Measurements from ENCODE around the gene GSE1. TPM values are rescaled to one million over a fixed set of nuclear protein-coding genes. Genes with fewer than 3 reads are reported as not detected.

Gene GSE1
- total RNA-seq, 1 experiment from 2014 or later: 31.1 TPM

- Histone ChIP-seq H3K9me3 (replicated peaks) (no peaks in the 10 kb centered on the region), H3K4me1 (peaks cover 26% of the 10 kb centered on the region), H3K27ac (no peak overlapping the region), H3K27me3 (no peaks in the 10 kb centered on the region), H3K36me3 (no peaks in the 10 kb centered on the region), H3K4me3 (no peak overlapping the region)
- DNase-seq: no peak
These were observed 107.1 kb downstream of the GSE1 start for GRCh38 chr16:85720302-85720637.

- Histone ChIP-seq H3K4me1 (peaks cover 8% of the 10 kb centered on the region), H3K27ac (no peak overlapping the region), H3K9me3 (replicated peaks) (no peaks in the 10 kb centered on the region), H3K36me3 (no peaks in the 10 kb centered on the region), H3K4me3 (no peak overlapping the region), H3K27me3 (no peaks in the 10 kb centered on the region)
- DNase-seq: no peak
These were observed 109.2 kb downstream of the GSE1 start for GRCh38 chr16:85722128-85722893.

- Histone ChIP-seq H3K27me3 (no peaks in the 10 kb centered on the region), H3K4me1 (peaks cover 3% of the 10 kb centered on the region; the same call in 1 of the 2 replicates), H3K27ac (no peak overlapping the region), H3K4me3 (no peak overlapping the region), H3K36me3 (no peaks in the 10 kb centered on the region), H3K9me3 (replicated peaks) (no peaks in the 10 kb centered on the region)
- no peak for DNase-seq
These were observed 111.2 kb downstream of the GSE1 start for GRCh38 chr16:85724126-85724879.

- Histone ChIP-seq H3K4me3 (no peak overlapping the region), H3K4me1 (peaks cover 10% of the 10 kb centered on the region; the same call in 1 of the 2 replicates)
These were observed 111.8 kb downstream of the GSE1 start for GRCh38 chr16:85724936-85725335.

More at GRCh38 chr16:85724936-85725335, 111.8 kb downstream of the GSE1 start:
- Histone ChIP-seq H3K27ac (no peak overlapping the region), H3K36me3 (no peaks in the 10 kb centered on the region), H3K27me3 (no peaks in the 10 kb centered on the region), H3K9me3 (replicated peaks) (no peaks in the 10 kb centered on the region)
- DNase-seq: no peak

Other genes starting within 250 kb of the GSE1 start
- gene GINS2, start 75.6 kb downstream of the GSE1 start, total RNA-seq (2014; rRNA removed; shearing (Covaris generic)): 50.9 and 51.2 TPM in 2 replicates
- 0.84 and 1.1 TPM in 2 replicates for gene C16orf74, start 137.8 kb downstream of the GSE1 start, total RNA-seq (2014; rRNA removed; shearing (Covaris generic))
- 26.2 and 29.6 TPM in 2 replicates for gene EMC8, start 186.2 kb downstream of the GSE1 start, total RNA-seq (2014; rRNA removed; shearing (Covaris generic))
- gene COX4I1, start 186.4 kb downstream of the GSE1 start, total RNA-seq (2014; rRNA removed; shearing (Covaris generic)): 304 and 345 TPM in 2 replicates